OCI-LY1 (cell line): ENCODE results near the gene OR52E5.

Experiments used
- H2AFZ ChIP-seq: fragments of 200-600 bp; sonication (generic), shearing (Covaris generic); 2 replicates; pipeline ENCODE4 v1.6.0; 2014; ENCODE audit warnings: antibody characterized with exemption, mild to moderate bottlenecking, low read length
- H3F3A ChIP-seq: fragments of 200-600 bp; sonication (generic), shearing (Covaris generic); 2 replicates; pipeline ENCODE4 v1.6.0; 2014; ENCODE audit warnings: mild to moderate bottlenecking, antibody characterized with exemption, low read length, moderate library complexity; ENCODE audit not compliant: insufficient read depth
- H3K27ac ChIP-seq: fragments of 200-600 bp; sonication (generic); 2 replicates; pipeline ENCODE4 v1.5.1; 2014; ENCODE audit warnings: low read length, mixed run types, mild to moderate bottlenecking, low read depth; ENCODE audit not compliant: poor library complexity, severe bottlenecking
- H3K27me3 ChIP-seq: fragments of 200-600 bp; sonication (generic); 2 replicates; pipeline ENCODE4 v1.6.0; 2014; ENCODE audit warnings: antibody characterized with exemption, mild to moderate bottlenecking, low read length, moderate library complexity; ENCODE audit not compliant: insufficient read depth
- H3K36me3 ChIP-seq: fragments of 200-600 bp; sonication (generic); 2 replicates; pipeline ENCODE4 v1.6.1; 2014; ENCODE audit warnings: mild to moderate bottlenecking, antibody characterized with exemption, low read length, moderate library complexity, mixed read lengths; ENCODE audit not compliant: insufficient read depth
- H3K4me1 ChIP-seq: fragments of 200-600 bp; sonication (generic); 2 replicates; pipeline ENCODE4 v1.5.1; 2014; ENCODE audit warnings: mild to moderate bottlenecking, low read length, moderate library complexity; ENCODE audit not compliant: insufficient read depth, severe bottlenecking
- H3K4me2 ChIP-seq: fragments of 200-600 bp; sonication (generic), shearing (Covaris generic); 2 replicates; pipeline ENCODE4 v1.6.1; 2014; ENCODE audit warnings: low read length
- H3K4me3 ChIP-seq: fragments of 200-600 bp; sonication (generic); 2 replicates; pipeline ENCODE4 v1.5.1; 2014; ENCODE audit warnings: low read length, low read depth, mild to moderate bottlenecking, mixed read lengths; ENCODE audit not compliant: poor library complexity, severe bottlenecking
- H3K79me2 ChIP-seq: fragments of 200-600 bp; shearing (Covaris generic); 2 replicates; pipeline ENCODE4 v1.6.1; 2016; ENCODE audit warnings: mixed run types, low read length, mixed read lengths; ENCODE audit not compliant: insufficient read depth
- H3K9ac ChIP-seq: fragments of 200-600 bp; sonication (generic), shearing (Covaris generic); 2 replicates; pipeline ENCODE4 v1.6.1; 2014; ENCODE audit warnings: mild to moderate bottlenecking, low read length, mixed read lengths
- H3K9me2 ChIP-seq: fragments of 200-600 bp; sonication (generic), shearing (Covaris generic); 2 replicates; pipeline ENCODE4 v1.6.1; 2014; ENCODE audit warnings: low read depth, mild to moderate bottlenecking, low read length, mixed read lengths
- H3K9me3 ChIP-seq: fragments of 200-600 bp; shearing (Covaris generic); 2 replicates; pipeline ENCODE4 v1.6.1; 2014; ENCODE audit warnings: low read length, mixed read lengths
- H4K20me1 ChIP-seq: fragments of 200-600 bp; sonication (generic), shearing (Covaris generic); 2 replicates; pipeline ENCODE4 v1.6.0; 2016; ENCODE audit warnings: mild to moderate bottlenecking, low read length; ENCODE audit not compliant: insufficient read depth
- CTCF ChIP-seq: fragments of 200-600 bp; sonication (generic), shearing (Covaris generic); IDR thresholded peaks from 2 replicates; pipeline ENCODE4 v1.5.1; 2017; ENCODE audit warnings: mild to moderate bottlenecking, antibody characterized with exemption, low read length, moderate library complexity, mixed read lengths
- EZH2 ChIP-seq: fragments of 200-600 bp; sonication (generic), shearing (Covaris generic); IDR thresholded peaks from 2 replicates; pipeline ENCODE4 v1.8.0; 2017; ENCODE audit warnings: borderline replicate concordance, mixed run types, mild to moderate bottlenecking, antibody characterized with exemption, low read length, moderate library complexity, mixed read lengths

The OR52E5 gene

GRCh38 chr11:5910540-5910939 is 17.5 kb downstream of the OR52E5 start:
- H3K36me3 ChIP-seq: no peaks in the 10 kb centered on the region
- H3K4me2 ChIP-seq: no peak overlapping the region
- H3K27ac ChIP-seq: no peak overlapping the region
- no peak overlapping the region for H3K9ac ChIP-seq
- H4K20me1 ChIP-seq: no peaks in the 10 kb centered on the region
- H3F3A ChIP-seq: no peaks in the 10 kb centered on the region
- H3K9me2 ChIP-seq: no peaks in the 10 kb centered on the region
- H3K79me2 ChIP-seq: no peaks in the 10 kb centered on the region
- H2AFZ ChIP-seq: no peak overlapping the region
- H3K27me3 ChIP-seq: no peaks in the 10 kb centered on the region
- no peaks in the 10 kb centered on the region for H3K4me1 ChIP-seq
- H3K9me3 ChIP-seq: no peaks in the 10 kb centered on the region
- no peak overlapping the region for H3K4me3 ChIP-seq
- TF ChIP-seq EZH2 (no peak), CTCF (no peak)

GRCh38 chr11:5922749-5923426 is 29.9 kb downstream of the OR52E5 start:
- H4K20me1 ChIP-seq: no peaks in the 10 kb centered on the region
- H3K36me3 ChIP-seq: no peaks in the 10 kb centered on the region
- no peak overlapping the region for H3K4me2 ChIP-seq
- TF ChIP-seq CTCF (no peak), EZH2 (no peak)
- H3K27ac ChIP-seq: no peak overlapping the region
- H3F3A ChIP-seq: no peaks in the 10 kb centered on the region
- no peak overlapping the region for H3K9ac ChIP-seq
- no peaks in the 10 kb centered on the region for H3K4me1 ChIP-seq
- no peak overlapping the region for H3K4me3 ChIP-seq
- H2AFZ ChIP-seq: no peak overlapping the region
- no peaks in the 10 kb centered on the region for H3K79me2 ChIP-seq
- H3K9me2 ChIP-seq: no peaks in the 10 kb centered on the region
- no peaks in the 10 kb centered on the region for H3K9me3 ChIP-seq
- H3K27me3 ChIP-seq: no peaks in the 10 kb centered on the region

GRCh38 chr11:5923427-5923776 is 30.4 kb downstream of the OR52E5 start:
- Histone ChIP-seq H3K36me3 (no peaks in the 10 kb centered on the region), H3K27ac (no peak overlapping the region), H3K27me3 (no peaks in the 10 kb centered on the region), H3K9ac (no peak overlapping the region), H3K4me3 (no peak overlapping the region), H4K20me1 (no peaks in the 10 kb centered on the region), H3K79me2 (no peaks in the 10 kb centered on the region), H2AFZ (no peak overlapping the region), H3K4me1 (no peaks in the 10 kb centered on the region), H3F3A (no peaks in the 10 kb centered on the region), H3K4me2 (no peak overlapping the region), H3K9me2 (no peaks in the 10 kb centered on the region), H3K9me3 (no peaks in the 10 kb centered on the region)
- TF ChIP-seq EZH2 (no peak), CTCF (no peak)
